KMS-11 (cell line): ENCODE data around the gene RNFT2.

Source experiments
- H2AFZ ChIP-seq: fragments of 200-600 bp; sonication (generic); 2 replicates; pipeline ENCODE4 v1.6.1; 2016; ENCODE audit warnings: antibody characterized with exemption, mixed run types, low read depth
- H3K27ac ChIP-seq: fragments of 200-600 bp; sonication (generic); 2 replicates; pipeline ENCODE4 v1.6.1; 2016; ENCODE audit warnings: mild to moderate bottlenecking, mixed run types
- H3K27me3 ChIP-seq: fragments of 200-600 bp; sonication (generic); 2 replicates; pipeline ENCODE4 v1.6.1; 2017; ENCODE audit warnings: mild to moderate bottlenecking, low read depth, mixed run types, moderate library complexity; ENCODE audit not compliant: insufficient read depth
- H3K36me3 ChIP-seq: fragments of 200-600 bp; sonication (generic); 2 replicates; pipeline ENCODE4 v1.6.1; 2017; ENCODE audit warnings: mild to moderate bottlenecking, mixed run types; ENCODE audit not compliant: insufficient read depth
- H3K4me1 ChIP-seq: fragments of 200-600 bp; sonication (generic); 2 replicates; pipeline ENCODE4 v1.6.1; 2016; ENCODE audit warnings: mild to moderate bottlenecking, low read depth, mixed run types; ENCODE audit not compliant: poor library complexity, severe bottlenecking
- H3K4me2 ChIP-seq: fragments of 200-600 bp; sonication (generic); 2 replicates; pipeline ENCODE4 v1.7.0; 2016; ENCODE audit warnings: mild to moderate bottlenecking, mixed run types
- H3K4me3 ChIP-seq: fragments of 200-600 bp; sonication (generic); IDR thresholded peaks from 2 replicates; pipeline ENCODE4 v1.6.1; 2017; ENCODE audit warnings: low read depth, low read length, mixed read lengths; ENCODE audit not compliant: insufficient read depth
- H3K79me2 ChIP-seq: fragments of 200-600 bp; sonication (generic); 2 replicates; pipeline ENCODE4 v1.6.1; 2016; ENCODE audit warnings: low read depth, mixed run types; ENCODE audit not compliant: insufficient read depth
- H3K9ac ChIP-seq: fragments of 200-600 bp; sonication (generic); 2 replicates; pipeline ENCODE4 v1.6.1; 2016; ENCODE audit warnings: mild to moderate bottlenecking, mixed run types
- H4K20me1 ChIP-seq: fragments of 200-600 bp; sonication (generic); 2 replicates; pipeline ENCODE4 v1.6.1; 2016; ENCODE audit warnings: mild to moderate bottlenecking, mixed run types; ENCODE audit not compliant: insufficient read depth
- TF ChIP-seq, protein P1 (sequence below): fragments of 200-600 bp; sonication (generic); conservative IDR thresholded peaks from 2 replicates; pipeline ENCODE4 v1.6.1; 2017; ENCODE audit warnings: low read depth, mild to moderate bottlenecking, antibody characterized with exemption, low read length, moderate library complexity, mixed read lengths

RNFT2 gene

DNA sequence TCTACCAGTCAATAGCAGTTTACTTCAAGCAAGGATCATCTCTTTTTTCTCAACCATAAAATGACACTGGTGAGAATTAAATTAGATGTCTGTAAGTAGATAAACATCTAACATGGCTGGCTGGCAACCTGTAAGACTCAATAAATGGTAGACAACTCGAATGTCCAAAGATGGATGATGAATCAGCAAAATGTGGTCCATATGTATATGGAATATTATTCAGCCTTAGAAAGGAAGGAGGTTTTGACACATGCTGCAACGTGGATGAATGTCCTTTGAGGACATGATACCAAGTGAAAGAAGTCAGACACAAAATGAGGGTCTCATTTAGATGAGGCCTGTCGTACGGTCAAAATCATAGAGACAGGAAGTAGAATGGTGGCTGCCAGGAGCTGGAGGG is 46.5 kb upstream of the RNFT2 start:
- Histone ChIP-seq H3K79me2 (no peaks in the 10 kb centered on the region), H3K4me3 (no peak overlapping the region), H2AFZ (no peak overlapping the region), H3K9ac (no peak overlapping the region), H3K4me1 (no peaks in the 10 kb centered on the region), H3K27ac (no peak overlapping the region), H3K36me3 (no peaks in the 10 kb centered on the region), H3K4me2 (no peak overlapping the region), H3K27me3 (no peaks in the 10 kb centered on the region), H4K20me1 (no peaks in the 10 kb centered on the region)
- TF ChIP-seq, protein P1, sequence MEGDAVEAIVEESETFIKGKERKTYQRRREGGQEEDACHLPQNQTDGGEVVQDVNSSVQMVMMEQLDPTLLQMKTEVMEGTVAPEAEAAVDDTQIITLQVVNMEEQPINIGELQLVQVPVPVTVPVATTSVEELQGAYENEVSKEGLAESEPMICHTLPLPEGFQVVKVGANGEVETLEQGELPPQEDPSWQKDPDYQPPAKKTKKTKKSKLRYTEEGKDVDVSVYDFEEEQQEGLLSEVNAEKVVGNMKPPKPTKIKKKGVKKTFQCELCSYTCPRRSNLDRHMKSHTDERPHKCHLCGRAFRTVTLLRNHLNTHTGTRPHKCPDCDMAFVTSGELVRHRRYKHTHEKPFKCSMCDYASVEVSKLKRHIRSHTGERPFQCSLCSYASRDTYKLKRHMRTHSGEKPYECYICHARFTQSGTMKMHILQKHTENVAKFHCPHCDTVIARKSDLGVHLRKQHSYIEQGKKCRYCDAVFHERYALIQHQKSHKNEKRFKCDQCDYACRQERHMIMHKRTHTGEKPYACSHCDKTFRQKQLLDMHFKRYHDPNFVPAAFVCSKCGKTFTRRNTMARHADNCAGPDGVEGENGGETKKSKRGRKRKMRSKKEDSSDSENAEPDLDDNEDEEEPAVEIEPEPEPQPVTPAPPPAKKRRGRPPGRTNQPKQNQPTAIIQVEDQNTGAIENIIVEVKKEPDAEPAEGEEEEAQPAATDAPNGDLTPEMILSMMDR = no peak

DNA sequence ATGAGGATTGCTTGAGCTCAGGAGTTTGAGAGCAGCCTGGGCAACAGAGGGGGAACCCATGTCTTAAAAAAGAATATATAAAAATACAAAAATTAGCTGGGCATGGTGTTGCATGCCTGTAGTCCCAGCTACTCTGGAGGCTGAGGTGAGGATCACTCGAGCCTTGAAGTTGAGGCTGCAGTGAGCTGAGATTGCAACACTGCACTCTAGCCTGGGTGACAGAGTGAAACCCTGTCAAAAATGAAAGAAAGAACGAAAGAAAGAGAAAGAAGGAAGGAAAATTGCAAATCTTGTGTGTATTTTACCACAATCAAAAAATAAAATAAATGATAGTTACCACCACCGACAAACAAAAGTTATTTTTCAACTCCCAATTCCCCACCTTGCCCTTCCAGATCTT is 45.5 kb upstream of the RNFT2 start:
- no peak overlapping the region for H3K4me2 ChIP-seq
- no peaks in the 10 kb centered on the region for H3K36me3 ChIP-seq
- no peak overlapping the region for H3K4me3 ChIP-seq
- H3K79me2 ChIP-seq = no peaks in the 10 kb centered on the region
- no peaks in the 10 kb centered on the region for H4K20me1 ChIP-seq
- no peak overlapping the region for H3K27ac ChIP-seq
- no peak overlapping the region for H3K9ac ChIP-seq
- TF ChIP-seq, protein P1 = no peak
- no peaks in the 10 kb centered on the region for H3K27me3 ChIP-seq
- no peak overlapping the region for H2AFZ ChIP-seq
- H3K4me1 ChIP-seq = no peaks in the 10 kb centered on the region

DNA sequence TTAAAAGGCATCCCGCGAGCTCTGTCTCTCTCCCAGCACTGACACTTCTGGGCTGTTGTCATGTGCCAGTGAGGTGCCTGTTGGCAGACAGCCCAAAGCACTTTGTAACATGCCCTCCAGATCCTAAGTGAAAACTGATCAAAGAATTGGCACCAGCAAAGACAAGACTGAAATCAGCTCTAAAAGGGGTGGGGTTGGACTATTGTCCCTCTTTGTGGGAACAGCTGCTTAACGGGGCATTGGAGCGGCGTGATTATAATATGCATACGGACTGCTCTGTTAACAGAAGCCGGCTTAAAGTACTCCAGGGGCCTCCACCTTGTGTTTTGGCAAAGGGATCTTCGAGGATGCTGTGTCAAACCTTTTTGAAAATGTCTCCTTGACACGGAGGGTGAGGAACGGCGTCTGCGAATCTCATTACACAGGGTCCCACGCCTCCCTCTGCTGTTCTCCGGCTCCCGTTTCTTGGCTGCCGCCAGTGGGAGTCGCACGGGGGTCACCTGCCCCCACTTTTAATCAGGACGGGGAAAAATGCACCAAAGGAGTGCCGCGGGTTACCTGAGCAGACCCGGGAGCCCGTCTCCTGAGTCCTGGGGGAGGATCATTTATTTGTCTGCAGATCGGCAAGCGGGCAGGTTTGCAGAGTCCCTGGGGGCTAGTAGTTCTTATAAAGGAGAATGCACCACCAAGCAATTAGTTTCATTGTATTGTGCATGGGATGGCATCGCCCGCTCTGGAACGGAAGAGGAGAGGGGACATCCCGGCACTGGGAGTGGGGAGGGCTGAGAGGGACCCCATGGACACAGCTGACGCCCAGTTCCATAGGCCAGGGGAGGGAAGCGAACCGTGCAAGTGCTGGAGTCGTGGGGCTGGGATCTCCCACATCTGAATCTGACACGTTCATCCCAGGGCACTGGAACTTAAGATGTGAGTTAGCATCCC is 44.6 kb upstream of the RNFT2 start:
- Histone ChIP-seq H3K4me3 (no peak overlapping the region), H2AFZ (no peak overlapping the region), H3K9ac (no peak overlapping the region)

DNA sequence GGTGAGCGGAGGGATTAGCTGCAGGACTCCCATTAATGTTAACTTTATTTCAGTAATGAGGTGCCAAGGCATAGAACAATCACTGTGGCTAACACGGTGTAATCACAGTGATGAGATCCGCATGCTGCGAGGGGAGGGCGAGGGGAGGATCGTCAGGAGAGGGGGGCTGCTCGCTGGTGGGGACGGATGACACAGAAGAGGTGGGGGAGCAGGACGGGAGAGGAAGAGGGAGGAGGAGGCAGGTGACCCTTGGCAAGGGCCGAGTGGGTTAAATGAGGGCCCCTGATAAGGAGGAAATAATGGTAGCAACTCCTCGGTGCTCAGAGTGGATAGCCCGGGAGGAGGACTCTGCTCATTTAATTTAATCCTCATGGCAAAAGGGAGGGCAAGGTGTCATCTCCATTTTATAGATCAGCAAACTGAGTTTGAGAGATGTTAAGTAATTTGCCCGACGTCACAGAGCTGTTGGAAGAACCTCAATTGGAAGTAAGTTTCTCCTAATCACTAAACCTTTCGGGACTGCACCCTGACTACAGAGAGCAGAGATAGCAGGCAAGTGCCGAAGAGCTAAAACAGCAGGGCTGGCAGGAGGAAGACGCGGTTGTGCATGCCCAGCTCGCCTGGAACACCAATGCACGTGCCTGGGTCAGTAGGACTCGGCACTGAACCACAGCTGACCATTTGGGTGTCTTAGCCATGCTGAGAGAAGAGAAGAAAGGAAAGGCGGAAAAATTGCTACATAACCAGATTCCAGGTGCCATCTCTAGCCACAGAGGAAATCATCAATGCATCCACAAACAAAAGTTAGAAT is 43.3 kb upstream of the RNFT2 start:
- no peaks in the 10 kb centered on the region for H3K4me1 ChIP-seq
- H3K27ac ChIP-seq = no peak overlapping the region
- H3K4me2 ChIP-seq = no peak overlapping the region
- H3K36me3 ChIP-seq = no peaks in the 10 kb centered on the region
- H4K20me1 ChIP-seq = no peaks in the 10 kb centered on the region
- H3K4me3 ChIP-seq = no peak overlapping the region
- no peak overlapping the region for H3K9ac ChIP-seq
- H3K79me2 ChIP-seq = no peaks in the 10 kb centered on the region
- TF ChIP-seq, protein P1 = no peak
- no peak overlapping the region for H2AFZ ChIP-seq
- no peaks in the 10 kb centered on the region for H3K27me3 ChIP-seq

More for the DNA sequence above, 44.6 kb upstream of the RNFT2 start:
- no peaks in the 10 kb centered on the region for H3K79me2 ChIP-seq
- no peak overlapping the region for H3K27ac ChIP-seq
- H4K20me1 ChIP-seq = no peaks in the 10 kb centered on the region
- H3K36me3 ChIP-seq = no peaks in the 10 kb centered on the region
- no peak overlapping the region for H3K4me2 ChIP-seq
- TF ChIP-seq, protein P1 = no peak
- H3K4me1 ChIP-seq = no peaks in the 10 kb centered on the region
- H3K27me3 ChIP-seq = no peaks in the 10 kb centered on the region
